BLaER1 (cell line): ENCODE measurements around the gene DENND5B.

Experiments used
- H3K27ac ChIP-seq: shearing (Covaris generic); formaldehyde crosslinking; 2 replicates; pipeline ENCODE4 v1.8.1; 2022
- H3K27me3 ChIP-seq: shearing (Covaris generic); formaldehyde crosslinking; 2 replicates; pipeline ENCODE4 v1.8.1; 2022
- H3K36me3 ChIP-seq: shearing (Covaris generic); formaldehyde crosslinking; 2 replicates; pipeline ENCODE4 v1.8.1; 2022
- H3K4me1 ChIP-seq: shearing (Covaris generic); formaldehyde crosslinking; 2 replicates; pipeline ENCODE4 v1.8.1; 2022
- H3K4me2 ChIP-seq: shearing (Covaris generic); formaldehyde crosslinking; 2 replicates; pipeline ENCODE4 v1.8.1; 2022
- H3K4me3 ChIP-seq: shearing (Covaris generic); formaldehyde crosslinking; 2 replicates; pipeline ENCODE4 v1.8.1; 2022
- H3K9ac ChIP-seq: shearing (Covaris generic); formaldehyde crosslinking; 2 replicates; pipeline ENCODE4 v1.8.1; 2022
- H3K9me3 ChIP-seq: shearing (Covaris generic); formaldehyde crosslinking; 2 replicates; pipeline ENCODE4 v1.8.1; 2022
- H4K20me1 ChIP-seq: shearing (Covaris generic); formaldehyde crosslinking; 2 replicates; pipeline ENCODE4 v1.8.1; 2022
- Cebpa-rat ChIP-seq: shearing (Covaris generic); IDR thresholded peaks from 2 replicates; pipeline ENCODE4 v1.8.1; 2022

Gene DENND5B

GRCh38 chr12:31594681-31595080, 3.7 kb upstream of the DENND5B start:
- Histone ChIP-seq H3K27me3 (no peaks in the 10 kb centered on the region), H3K36me3 (no peaks in the 10 kb centered on the region), H3K9me3 (no peaks in the 10 kb centered on the region), H4K20me1 (no peaks in the 10 kb centered on the region), H3K4me1 (peaks cover 10% of the 10 kb centered on the region), H3K4me3 (no peak overlapping the region), H3K9ac (no peak overlapping the region), H3K4me2 (no peak overlapping the region), H3K27ac (no peak overlapping the region)
- no peak for TF ChIP-seq Cebpa-rat

GRCh38 chr12:31591380-31591901, 505 bp upstream of the DENND5B start:
- H3K9me3 ChIP-seq: no peaks in the 10 kb centered on the region
- peak overlapping the region; percentile 87 for H3K9ac ChIP-seq
- H4K20me1 ChIP-seq: no peaks in the 10 kb centered on the region
- no peaks in the 10 kb centered on the region for H3K27me3 ChIP-seq
- H3K4me1 ChIP-seq: peaks cover 20% of the 10 kb centered on the region
- H3K36me3 ChIP-seq: no peaks in the 10 kb centered on the region
- H3K27ac ChIP-seq: 0 out of 2 replicates have a peak overlapping the region, but pooled peaks have one; percentile 46
- TF ChIP-seq Cebpa-rat: no peak
- peak overlapping the region; percentile 97 for H3K4me2 ChIP-seq
- peak overlapping the region; percentile 92 for H3K4me3 ChIP-seq

DNA sequence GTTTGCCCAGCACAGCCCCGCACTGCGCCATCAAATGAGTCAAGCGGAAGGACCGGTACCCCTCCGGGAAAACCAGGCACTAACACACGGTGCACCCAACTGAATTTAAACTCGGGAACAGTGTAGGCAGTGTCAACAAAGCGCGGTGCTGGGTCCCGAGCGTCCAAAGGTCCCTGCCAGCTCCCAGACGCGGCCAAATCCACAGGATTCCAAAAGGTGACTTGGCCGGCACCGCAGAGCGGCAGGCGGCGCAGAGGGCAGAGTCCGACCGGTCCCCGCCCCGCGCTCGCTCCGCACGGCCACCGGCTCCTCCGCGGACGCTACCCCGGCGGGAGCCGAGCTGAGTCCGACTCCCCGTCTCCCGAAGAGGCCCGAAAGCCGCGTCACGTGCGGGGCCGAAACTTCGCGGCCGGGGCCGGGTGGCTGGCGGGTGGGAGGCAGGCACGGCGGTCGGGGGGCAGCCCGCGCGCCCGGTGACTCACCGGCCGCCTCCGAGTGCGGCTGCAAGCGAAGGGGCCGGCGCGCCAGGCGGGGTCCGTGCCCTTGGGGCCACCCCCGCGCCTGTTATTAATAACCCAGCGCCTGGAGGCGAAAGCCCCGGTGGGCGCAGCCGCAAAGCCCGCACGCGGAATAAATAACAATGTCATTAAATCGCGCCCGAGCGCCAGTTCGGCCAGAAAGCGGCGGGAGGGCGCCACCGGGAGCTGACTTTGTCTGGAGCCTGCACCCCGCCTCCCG, 863 bp downstream of the DENND5B start:
- Histone ChIP-seq H3K9me3 (no peaks in the 10 kb centered on the region), H3K27ac (peak overlapping the region; percentile 85), H3K27me3 (no peaks in the 10 kb centered on the region), H3K36me3 (no peaks in the 10 kb centered on the region), H3K9ac (peak overlapping the region; percentile 87), H3K4me2 (peak overlapping the region; percentile 80), H4K20me1 (no peaks in the 10 kb centered on the region), H3K4me1 (peaks cover 20% of the 10 kb centered on the region), H3K4me3 (peak overlapping the region; percentile 92)
- TF ChIP-seq Cebpa-rat: no peak

DNA sequence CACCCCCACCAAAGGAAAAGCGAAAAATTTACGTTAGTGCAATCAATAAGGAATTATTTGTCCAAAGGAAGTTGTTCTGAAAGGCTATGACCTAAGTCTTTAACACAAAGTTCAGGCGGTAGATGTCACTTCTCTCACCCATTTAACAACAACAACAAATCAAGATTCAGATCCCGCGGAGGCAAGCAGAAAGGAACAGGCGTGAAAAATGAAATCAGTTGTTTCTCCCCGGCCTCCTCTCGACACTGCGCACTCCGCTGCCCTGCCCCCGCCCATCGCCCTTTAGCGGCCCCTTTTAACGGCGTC, 1.4 kb downstream of the DENND5B start:
- Histone ChIP-seq H3K4me3 (peak overlapping the region; percentile 92), H3K27me3 (no peaks in the 10 kb centered on the region), H3K4me2 (peak overlapping the region; percentile 80), H3K4me1 (peaks cover 20% of the 10 kb centered on the region), H3K9ac (peak overlapping the region; percentile 87), H3K36me3 (no peaks in the 10 kb centered on the region), H3K27ac (peak overlapping the region; percentile 85), H4K20me1 (no peaks in the 10 kb centered on the region), H3K9me3 (no peaks in the 10 kb centered on the region)
- no peak for TF ChIP-seq Cebpa-rat

DNA sequence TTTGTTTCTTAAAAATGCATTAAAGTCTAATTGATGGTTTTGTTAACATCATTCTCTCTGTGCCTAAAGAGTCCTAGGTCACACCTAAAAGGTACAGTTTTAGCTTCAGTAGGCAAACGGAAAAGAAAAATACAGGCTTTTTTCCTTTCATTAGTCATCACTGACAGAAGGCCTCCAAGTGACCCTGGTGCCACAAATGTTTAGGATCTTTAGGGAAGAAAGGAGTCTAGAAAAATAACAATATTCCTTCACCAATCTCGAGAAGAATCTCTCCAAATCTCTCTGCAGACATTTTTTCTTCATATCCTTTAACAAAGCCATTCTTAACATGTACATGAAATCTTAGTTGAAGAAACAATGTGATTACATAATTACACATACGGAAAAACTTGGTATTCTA, 2.0 kb downstream of the DENND5B start:
- Histone ChIP-seq H4K20me1 (no peaks in the 10 kb centered on the region), H3K4me1 (peaks cover 20% of the 10 kb centered on the region), H3K4me2 (peak overlapping the region; percentile 80), H3K4me3 (peak overlapping the region; percentile 92), H3K9ac (no peak overlapping the region), H3K36me3 (no peaks in the 10 kb centered on the region), H3K27me3 (no peaks in the 10 kb centered on the region), H3K9me3 (no peaks in the 10 kb centered on the region), H3K27ac (no peak overlapping the region)
- no peak for TF ChIP-seq Cebpa-rat

- no peaks in the 10 kb centered on the region for H4K20me1 ChIP-seq
- H3K27me3 ChIP-seq: no peaks in the 10 kb centered on the region
- H3K4me3 ChIP-seq: no peak overlapping the region
- no peak overlapping the region for H3K4me2 ChIP-seq
- no peak for TF ChIP-seq Cebpa-rat
- H3K9ac ChIP-seq: no peak overlapping the region
- peaks cover 16% of the 10 kb centered on the region for H3K4me1 ChIP-seq
- H3K9me3 ChIP-seq: no peaks in the 10 kb centered on the region
- no peaks in the 10 kb centered on the region for H3K36me3 ChIP-seq
- H3K27ac ChIP-seq: no peak overlapping the region
These were observed 4.2 kb downstream of the DENND5B start for GRCh38 chr12:31586728-31587127.

DNA sequence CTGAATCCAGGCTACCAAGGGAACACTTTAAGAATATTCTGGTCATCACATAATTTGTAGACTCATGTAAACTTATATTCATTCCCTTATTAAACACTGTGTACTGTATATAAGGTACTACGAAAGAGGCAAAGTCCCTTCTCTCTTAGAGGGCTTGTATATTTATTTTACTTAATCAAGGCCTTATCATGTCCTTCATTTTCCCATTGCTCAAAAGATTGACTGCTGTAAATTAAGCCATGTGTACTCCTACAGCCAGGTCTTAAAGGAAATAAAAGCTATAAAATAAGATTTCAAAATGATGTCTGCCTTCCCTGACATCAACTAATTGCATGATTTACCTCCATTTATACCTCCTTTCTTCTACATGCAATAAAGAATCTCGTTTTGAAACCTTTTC, 5.0 kb downstream of the DENND5B start:
- Histone ChIP-seq H3K27me3 (no peaks in the 10 kb centered on the region), H3K36me3 (no peaks in the 10 kb centered on the region), H4K20me1 (no peaks in the 10 kb centered on the region), H3K4me3 (no peak overlapping the region), H3K9me3 (no peaks in the 10 kb centered on the region), H3K4me2 (no peak overlapping the region), H3K9ac (no peak overlapping the region), H3K27ac (no peak overlapping the region), H3K4me1 (peaks cover 10% of the 10 kb centered on the region)
- no peak for TF ChIP-seq Cebpa-rat

DNA sequence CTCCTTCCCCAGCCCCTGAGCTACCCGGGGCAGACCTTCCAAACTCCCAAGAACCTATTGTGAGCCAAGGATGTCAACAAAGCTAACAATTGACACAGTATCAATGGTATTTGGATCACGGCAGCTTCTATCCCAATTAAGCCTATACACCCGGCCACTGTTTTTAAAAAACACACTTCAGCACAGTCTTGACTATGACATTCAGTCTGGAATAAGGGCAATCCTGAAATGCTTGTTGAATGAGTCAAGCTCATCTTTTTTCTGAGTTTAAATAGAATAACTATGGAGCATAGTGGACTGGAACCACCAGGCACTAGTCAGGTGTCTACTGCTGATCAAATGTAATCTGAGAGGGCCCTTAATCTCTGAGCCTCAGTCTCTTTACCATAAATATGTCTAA, 5.7 kb downstream of the DENND5B start:
- TF ChIP-seq Cebpa-rat: no peak
- Histone ChIP-seq H3K27ac (no peak overlapping the region), H3K36me3 (no peaks in the 10 kb centered on the region), H3K27me3 (no peaks in the 10 kb centered on the region), H3K4me1 (peaks cover 10% of the 10 kb centered on the region), H4K20me1 (no peaks in the 10 kb centered on the region), H3K4me2 (no peak overlapping the region), H3K9ac (no peak overlapping the region), H3K4me3 (no peak overlapping the region), H3K9me3 (no peaks in the 10 kb centered on the region)

- H3K27ac ChIP-seq: no peak overlapping the region
- H3K36me3 ChIP-seq: no peaks in the 10 kb centered on the region
- H3K9ac ChIP-seq: no peak overlapping the region
- H3K4me1 ChIP-seq: peaks cover 10% of the 10 kb centered on the region
- H3K27me3 ChIP-seq: no peaks in the 10 kb centered on the region
- H3K4me2 ChIP-seq: no peak overlapping the region
- H3K9me3 ChIP-seq: no peaks in the 10 kb centered on the region
- TF ChIP-seq Cebpa-rat: no peak
- no peak overlapping the region for H3K4me3 ChIP-seq
- no peaks in the 10 kb centered on the region for H4K20me1 ChIP-seq
These were observed 6.2 kb downstream of the DENND5B start for GRCh38 chr12:31584782-31585181.

GRCh38 chr12:31583878-31584277, 7.1 kb downstream of the DENND5B start:
- no peaks in the 10 kb centered on the region for H3K27me3 ChIP-seq
- no peak overlapping the region for H3K4me3 ChIP-seq
- no peaks in the 10 kb centered on the region for H3K36me3 ChIP-seq
- H3K27ac ChIP-seq: no peak overlapping the region
- H3K9ac ChIP-seq: no peak overlapping the region
- peaks cover 3% of the 10 kb centered on the region for H3K4me1 ChIP-seq
- H3K4me2 ChIP-seq: no peak overlapping the region
- H3K9me3 ChIP-seq: no peaks in the 10 kb centered on the region
- H4K20me1 ChIP-seq: 0 out of 2 replicates have a peak, but pooled peaks cover under 1% of the 10 kb centered on the region
- no peak for TF ChIP-seq Cebpa-rat

DNA sequence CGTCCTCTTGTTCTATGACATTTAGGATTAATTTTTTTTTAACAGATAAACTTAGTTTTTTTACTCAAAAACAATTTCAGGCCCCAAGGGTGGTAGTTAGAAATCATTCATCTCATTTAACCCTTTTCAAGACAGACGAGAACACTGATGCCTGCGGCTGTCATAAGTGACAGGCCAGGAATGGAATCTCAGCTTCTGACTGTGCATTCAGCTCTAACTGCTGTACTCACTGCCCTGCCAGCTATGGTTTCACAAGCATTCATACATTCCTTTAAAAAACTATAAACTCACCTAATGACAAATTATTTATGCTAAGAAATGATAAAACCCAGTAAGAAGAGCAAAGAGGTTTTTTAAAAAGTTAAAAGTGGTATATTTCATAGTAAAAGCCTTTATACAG, 8.8 kb downstream of the DENND5B start:
- Histone ChIP-seq H3K27me3 (no peaks in the 10 kb centered on the region), H3K36me3 (no peaks in the 10 kb centered on the region), H4K20me1 (0 out of 2 replicates have a peak, but pooled peaks cover 7% of the 10 kb centered on the region), H3K9ac (no peak overlapping the region), H3K9me3 (no peaks in the 10 kb centered on the region), H3K4me1 (no peaks in the 10 kb centered on the region), H3K27ac (no peak overlapping the region), H3K4me3 (no peak overlapping the region), H3K4me2 (no peak overlapping the region)
- no peak for TF ChIP-seq Cebpa-rat
